Iris pigment epithelial cell (primary cell): ENCODE measurements around the gene NDUFAF4.

Experiments used
- DNase-seq: peaks from one replicate; pipeline ENCODE4 v3.0.0-alpha.2; 2011; ENCODE audit warnings: low read depth

NDUFAF4 gene

GRCh38 chr6:96897396-96898240 is at the start of gene NDUFAF4:
TSS of gene NDUFAF4 (minus strand) at chr6:96897891. CDS start at chr6:96897801, 90 bp downstream.
- peak; percentile 94 for DNase-seq

GRCh38 chr6:96947055-96947454 is 49.4 kb upstream of the NDUFAF4 start:
- no peak for DNase-seq

- no peak for DNase-seq
Measured at GRCh38 chr6:96943555-96944215, 46.0 kb upstream of the NDUFAF4 start.

GRCh38 chr6:96942676-96943075 is 45.0 kb upstream of the NDUFAF4 start:
- DNase-seq: no peak

GRCh38 chr6:96940322-96940721 is 42.6 kb upstream of the NDUFAF4 start:
- DNase-seq: no peak

- DNase-seq: peak; percentile 54
Measured at GRCh38 chr6:96939007-96939805, 41.5 kb upstream of the NDUFAF4 start.

GRCh38 chr6:96934087-96934486 is 36.4 kb upstream of the NDUFAF4 start:
- no peak for DNase-seq

- no peak for DNase-seq
Measured at GRCh38 chr6:96931198-96931597, 33.5 kb upstream of the NDUFAF4 start.

- DNase-seq: no peak
Measured at GRCh38 chr6:96929741-96930140, 32.0 kb upstream of the NDUFAF4 start.

- DNase-seq: no peak
Measured at GRCh38 chr6:96927660-96928059, 30.0 kb upstream of the NDUFAF4 start.

- DNase-seq: no peak
Measured at GRCh38 chr6:96926425-96926824, 28.7 kb upstream of the NDUFAF4 start.

- DNase-seq: no peak
Measured at GRCh38 chr6:96925290-96925687, 27.6 kb upstream of the NDUFAF4 start.

- DNase-seq: no peak
Measured at GRCh38 chr6:96923871-96924493, 26.3 kb upstream of the NDUFAF4 start.

GRCh38 chr6:96923400-96923799 is 25.7 kb upstream of the NDUFAF4 start:
- no peak for DNase-seq

- no peak for DNase-seq
Measured at GRCh38 chr6:96917098-96917497, 19.4 kb upstream of the NDUFAF4 start.

GRCh38 chr6:96913621-96914020 is 15.9 kb upstream of the NDUFAF4 start:
- no peak for DNase-seq

GRCh38 chr6:96911751-96912150 is 14.1 kb upstream of the NDUFAF4 start:
- DNase-seq: no peak

- DNase-seq: no peak
Measured at GRCh38 chr6:96911171-96911570, 13.5 kb upstream of the NDUFAF4 start.

- DNase-seq: no peak
Measured at GRCh38 chr6:96909811-96910210, 12.1 kb upstream of the NDUFAF4 start.

- DNase-seq: peak; percentile 53
Measured at GRCh38 chr6:96907498-96907897, 9.8 kb upstream of the NDUFAF4 start.

- no peak for DNase-seq
Measured at GRCh38 chr6:96900873-96901272, 3.2 kb upstream of the NDUFAF4 start.

GRCh38 chr6:96899451-96899998 is 1.8 kb upstream of the NDUFAF4 start:
- DNase-seq: no peak
